Stimulated activated CD8-positive, alpha-beta memory T cell treated with anti-CD3 and anti-CD28 coated beads, Interleukin-12 subunit alpha, Interleukin-12 subunit beta, amount 100 ng/mL, for 24 hours (primary cell): Measurements from ENCODE around the gene TMEM132C.

Experiments
- DNase-seq: peaks from one replicate; pipeline ENCODE4 v3.0.0-alpha.2; 2020; ENCODE audit errors: extremely low read depth

The TMEM132C gene

GRCh38 chr12:128420163-128420562 lies 153.2 kb downstream of the TMEM132C start:
- DNase-seq: no peak

DNA sequence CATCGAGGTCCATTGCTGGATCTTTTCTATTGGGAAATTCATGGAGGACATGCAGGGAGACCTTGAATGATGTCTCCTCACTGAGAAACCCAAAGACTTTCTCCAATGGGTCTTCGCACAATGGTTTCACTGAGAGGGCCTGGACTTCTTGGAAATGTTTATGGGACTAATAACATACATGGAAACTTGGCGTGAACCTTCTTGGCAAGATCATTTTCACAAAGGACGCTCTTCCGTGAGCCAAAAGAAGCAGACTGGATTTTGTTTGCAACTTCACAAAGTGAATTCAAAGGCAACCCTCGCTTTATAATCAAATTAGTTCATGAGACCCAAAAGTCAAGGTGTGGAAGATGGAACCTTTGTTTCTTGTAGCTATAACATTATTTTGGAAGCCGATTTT lies 154.4 kb downstream of the TMEM132C start:
- DNase-seq: no peak

- no peak for DNase-seq
Observed at GRCh38 chr12:128423205-128423604, 156.2 kb downstream of the TMEM132C start.

DNA sequence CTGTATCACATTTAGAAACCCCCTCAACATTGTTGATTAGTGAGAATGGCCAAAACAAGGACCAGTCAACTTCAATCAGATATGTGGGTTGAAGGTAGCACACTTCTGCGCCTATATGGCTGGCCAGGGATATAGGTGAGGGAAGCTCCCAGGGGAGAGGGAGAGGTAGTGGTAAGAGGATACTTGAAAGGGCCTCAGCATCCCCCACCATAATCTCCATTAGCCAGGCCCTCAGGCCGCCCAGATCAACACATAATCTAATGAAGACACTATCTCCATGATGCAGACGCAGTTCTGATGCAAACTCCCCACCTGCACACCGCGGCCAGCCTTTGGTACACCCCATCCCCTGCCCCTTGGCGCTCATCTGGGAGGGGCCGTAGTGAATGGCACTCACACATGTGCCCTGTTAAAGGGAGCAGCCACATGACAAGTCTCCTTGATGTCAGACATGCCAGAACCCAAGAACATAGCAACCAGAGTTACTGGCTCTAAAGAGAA lies 158.0 kb downstream of the TMEM132C start:
- DNase-seq: no peak

DNA sequence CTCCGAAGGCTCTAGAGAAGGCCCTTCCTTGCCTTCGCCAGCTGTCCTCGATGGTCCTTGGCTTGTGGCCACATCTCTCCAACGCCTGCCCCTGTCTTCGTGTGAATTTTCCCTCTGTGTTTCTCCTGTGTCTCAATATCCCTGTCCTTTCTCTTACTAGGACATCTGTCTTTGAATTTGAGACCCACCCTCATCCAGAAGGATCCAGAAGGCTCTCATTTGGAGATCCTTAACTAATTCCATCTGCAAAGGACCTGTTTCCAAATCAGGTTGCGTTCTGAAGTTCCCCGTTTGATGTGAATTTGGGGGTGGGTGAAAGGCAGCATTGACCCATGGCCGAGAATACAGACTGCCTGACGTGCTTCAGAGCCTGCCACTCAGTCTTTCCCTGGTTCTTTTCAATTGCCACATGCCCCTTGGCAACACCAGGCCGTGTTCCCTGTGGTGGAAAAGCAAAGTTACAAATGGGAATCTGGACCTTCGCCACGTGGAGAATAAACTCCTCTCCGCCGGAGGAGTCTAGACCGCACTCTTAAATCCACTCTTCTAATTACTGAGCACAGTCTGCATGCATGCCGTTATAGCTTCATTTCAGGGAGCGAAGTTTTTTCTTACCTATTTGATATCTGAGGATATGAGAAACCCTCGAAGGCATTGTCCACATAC lies 158.8 kb downstream of the TMEM132C start:
- no peak for DNase-seq

DNA sequence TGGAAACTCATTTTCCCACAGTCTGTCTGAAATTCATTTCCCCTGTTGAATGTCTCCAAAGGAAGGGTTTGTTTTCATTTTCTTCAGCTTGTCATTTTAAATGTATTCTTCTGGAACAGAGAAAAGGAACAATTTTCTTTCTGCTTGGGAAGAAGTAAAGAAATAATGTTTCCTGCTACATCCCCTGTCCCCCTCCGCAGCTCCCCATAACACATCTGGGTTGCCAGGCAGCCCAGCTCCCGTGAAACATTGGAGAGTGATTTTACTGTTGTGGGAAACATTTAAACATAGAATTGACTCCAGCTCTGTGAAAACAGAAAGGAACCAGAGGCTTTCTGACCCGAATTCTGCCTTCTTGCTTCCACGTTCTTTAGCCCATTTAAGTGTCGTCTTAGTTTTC lies 159.5 kb downstream of the TMEM132C start:
- DNase-seq: no peak

GRCh38 chr12:128439796-128440195 lies 172.8 kb downstream of the TMEM132C start:
- DNase-seq: no peak

- no peak for DNase-seq
Observed at GRCh38 chr12:128442096-128442495, 175.1 kb downstream of the TMEM132C start.

DNA sequence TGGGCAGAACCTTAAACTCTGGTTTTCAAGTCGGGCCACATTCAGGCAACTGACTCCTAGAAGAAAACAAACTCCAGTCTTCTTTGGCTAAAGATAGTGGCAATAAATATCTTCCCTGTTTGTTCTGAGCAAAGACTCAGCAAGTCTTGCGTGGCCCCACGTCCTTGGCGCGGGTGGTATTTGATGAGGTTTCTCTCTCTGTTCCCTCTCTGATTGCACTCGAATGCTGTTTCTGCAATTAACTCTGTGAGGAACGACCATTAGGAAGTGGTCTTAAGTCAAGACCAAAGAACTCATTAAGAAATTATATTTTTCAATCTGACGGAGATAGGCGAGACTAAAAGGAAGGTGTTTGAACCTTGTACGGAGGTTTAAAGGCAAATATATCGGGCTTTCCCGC lies 177.6 kb downstream of the TMEM132C start:
- DNase-seq: no peak

DNA sequence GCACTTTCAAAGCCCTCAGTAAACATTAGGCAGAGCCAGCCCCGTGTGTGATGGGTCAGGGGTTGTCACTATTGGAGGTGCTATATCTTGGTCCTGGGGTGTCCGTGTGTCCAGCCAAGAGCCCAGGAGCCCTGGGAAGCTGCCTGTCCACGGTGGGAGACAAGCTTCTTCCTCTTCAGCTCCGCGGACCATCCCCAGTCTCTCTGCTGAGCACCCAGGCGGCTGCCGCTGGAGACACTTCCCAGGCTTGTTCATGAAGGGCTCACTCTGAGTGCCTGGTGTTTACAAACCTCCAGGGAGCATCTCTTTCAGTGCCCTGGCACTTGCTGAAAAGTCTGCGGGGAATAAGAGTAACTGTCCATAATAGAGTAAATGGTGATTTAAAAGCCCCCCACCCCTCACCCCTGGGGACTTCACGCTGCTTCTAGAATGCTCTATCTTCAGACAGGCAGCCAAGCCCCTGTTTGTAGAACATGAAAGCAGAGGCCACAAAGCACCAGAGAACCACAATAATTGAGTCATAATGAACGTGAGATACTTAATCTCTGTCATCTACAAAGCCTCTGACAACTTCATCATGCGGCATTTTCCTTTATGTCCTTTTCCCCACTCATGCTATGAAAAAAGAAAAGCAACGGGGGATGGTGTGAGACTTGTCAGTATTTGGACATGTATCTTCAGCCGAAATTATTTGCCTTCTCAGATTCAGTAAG lies 178.6 kb downstream of the TMEM132C start:
- DNase-seq: no peak

DNA sequence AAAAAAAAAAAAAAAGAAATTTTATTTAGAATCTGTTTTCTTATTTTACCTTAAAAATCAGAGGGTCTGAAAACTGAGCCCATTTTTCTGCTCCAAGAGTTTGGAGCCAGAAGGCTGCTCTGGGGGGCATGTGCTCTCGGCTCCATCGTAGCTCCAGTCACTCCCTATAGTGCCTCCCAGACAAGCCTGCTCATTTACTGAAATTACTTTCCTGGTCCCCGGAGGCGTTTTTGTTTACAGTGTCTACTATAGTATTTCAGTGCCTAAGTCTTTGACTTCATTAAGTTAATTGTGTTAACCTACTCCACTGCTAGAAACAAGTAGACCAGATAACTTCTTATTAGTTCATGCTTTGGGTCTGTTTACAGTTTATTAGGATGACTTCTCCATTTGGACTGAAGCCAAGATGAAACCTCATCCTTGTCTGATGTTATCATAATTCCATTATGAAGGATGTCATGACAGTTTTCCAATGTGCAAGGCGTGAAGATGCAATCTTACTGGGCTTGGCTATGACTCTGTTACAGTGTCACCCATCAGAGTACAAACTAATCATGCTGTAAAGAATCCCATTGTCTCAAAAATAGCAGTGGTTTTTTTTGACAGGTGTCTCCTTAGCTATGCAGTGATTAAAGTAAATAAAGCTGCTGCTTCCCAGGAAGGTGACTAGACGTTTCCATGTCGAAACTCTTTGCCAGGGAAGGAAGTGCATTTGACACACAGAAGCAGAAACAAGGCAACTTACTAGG lies 182.3 kb downstream of the TMEM132C start:
- DNase-seq: no peak

DNA sequence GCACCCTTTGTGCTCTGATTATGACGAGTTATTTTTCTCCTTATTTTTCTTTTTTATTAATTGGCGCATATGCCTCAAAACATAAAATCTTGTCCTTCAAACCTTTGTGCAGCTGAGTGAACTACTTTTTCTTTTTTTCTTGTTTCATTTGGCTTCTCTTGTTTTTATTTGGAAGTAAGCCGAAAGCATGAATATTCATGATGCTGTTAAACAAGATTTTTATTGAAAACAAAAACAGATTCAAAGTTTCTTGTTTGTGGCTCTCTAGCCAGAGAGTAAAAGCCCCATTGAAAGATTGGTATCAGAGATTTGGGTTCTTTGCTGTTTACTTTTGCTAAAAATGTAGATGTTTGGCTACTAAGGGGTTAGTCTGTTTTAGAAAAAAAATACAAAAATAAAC lies 183.8 kb downstream of the TMEM132C start:
- no peak for DNase-seq

- DNase-seq: no peak
Observed at GRCh38 chr12:128455851-128456250, 188.9 kb downstream of the TMEM132C start.

GRCh38 chr12:128456922-128457321 lies 190.0 kb downstream of the TMEM132C start:
- DNase-seq: no peak

DNA sequence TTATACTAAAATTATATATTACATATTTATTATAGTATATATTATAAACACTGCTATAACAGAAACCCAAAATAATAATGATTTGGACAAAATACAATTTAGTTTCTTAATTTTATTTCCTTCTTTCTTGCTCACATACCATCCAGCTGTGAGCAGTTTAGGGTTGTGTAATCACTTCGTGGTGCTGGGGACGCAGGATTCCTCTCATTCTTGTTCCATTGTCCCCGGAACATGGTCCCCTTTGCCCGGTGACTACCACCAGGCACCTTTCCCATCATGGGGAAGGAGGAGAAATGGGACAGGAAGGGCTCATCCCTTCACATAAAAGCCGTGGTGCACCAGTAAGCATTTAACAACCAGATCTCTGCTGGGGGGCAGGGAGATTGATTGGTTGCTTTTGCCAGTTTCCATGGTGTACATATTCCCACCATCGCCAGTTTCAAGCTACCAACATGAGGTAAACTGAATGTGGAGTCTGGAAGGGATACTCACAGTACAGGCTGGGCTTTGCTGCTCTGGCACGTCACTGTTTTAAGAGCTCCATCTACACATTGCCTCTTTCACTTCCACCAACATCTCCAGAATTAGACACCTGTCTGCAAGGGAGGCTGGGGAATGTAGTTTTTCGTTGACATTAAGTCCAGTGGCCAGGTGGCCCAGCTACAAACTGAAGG lies 191.5 kb downstream of the TMEM132C start:
- no peak for DNase-seq

GRCh38 chr12:128459067-128459466 lies 192.1 kb downstream of the TMEM132C start:
- DNase-seq: no peak

DNA sequence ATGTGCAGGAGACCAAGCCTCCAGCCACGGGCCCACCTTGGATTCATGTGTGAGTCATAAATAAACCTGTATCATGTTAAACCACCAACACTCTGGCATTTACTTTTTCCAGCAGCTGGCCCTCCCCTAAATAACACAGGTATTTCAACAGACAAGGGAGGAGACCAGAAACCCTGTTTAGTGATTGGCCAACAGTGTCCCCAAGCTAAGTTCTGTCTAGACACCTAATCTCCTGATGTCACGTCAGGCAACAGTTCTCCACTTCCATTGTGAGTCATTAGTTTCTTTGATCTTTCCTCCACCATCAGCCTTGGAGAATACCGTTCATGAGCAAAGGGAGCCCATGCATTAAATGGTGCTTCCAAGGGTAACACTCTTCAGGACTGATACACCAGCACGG lies 196.9 kb downstream of the TMEM132C start:
- DNase-seq: no peak

GRCh38 chr12:128467882-128468281 lies 200.9 kb downstream of the TMEM132C start:
- DNase-seq: no peak

DNA sequence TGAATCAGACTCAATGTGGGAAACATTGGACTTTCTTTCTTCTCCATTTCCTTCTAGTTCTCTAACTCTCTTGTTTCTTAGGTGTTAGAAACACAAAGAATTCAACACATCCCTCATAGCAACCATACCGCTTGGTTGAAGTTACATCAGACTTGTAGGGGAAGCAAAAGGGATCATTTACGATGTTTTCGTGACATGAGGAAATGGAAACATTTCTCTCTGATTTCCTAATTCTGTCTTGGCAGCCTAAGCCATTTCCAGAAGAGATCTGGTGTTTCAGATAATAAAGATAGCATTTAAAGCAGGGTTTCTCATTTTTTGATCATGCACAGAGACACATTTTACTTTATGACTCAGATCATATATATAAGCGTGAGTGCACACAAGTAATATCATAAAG lies 202.0 kb downstream of the TMEM132C start:
- no peak for DNase-seq

GRCh38 chr12:128471491-128471890 lies 204.5 kb downstream of the TMEM132C start:
- DNase-seq: no peak

DNA sequence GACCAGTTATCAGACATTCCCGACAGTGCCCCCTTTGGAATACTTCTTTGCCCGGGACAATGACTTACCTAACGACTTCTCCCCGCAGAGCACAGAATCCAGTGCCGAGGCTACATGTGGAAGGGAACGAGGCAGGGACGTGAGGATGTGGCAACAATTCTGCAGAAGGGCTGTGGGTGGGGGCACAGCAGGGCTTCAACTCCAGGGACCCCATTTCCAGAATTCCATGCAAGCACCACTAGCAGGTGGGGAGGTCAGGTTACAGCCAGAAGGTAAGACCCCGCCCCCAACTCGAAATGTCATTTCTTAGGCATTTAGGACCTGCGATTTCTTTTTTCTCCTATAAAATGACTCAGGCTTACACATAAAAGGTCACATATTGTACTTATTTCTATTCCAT lies 207.9 kb downstream of the TMEM132C start:
- DNase-seq: no peak

DNA sequence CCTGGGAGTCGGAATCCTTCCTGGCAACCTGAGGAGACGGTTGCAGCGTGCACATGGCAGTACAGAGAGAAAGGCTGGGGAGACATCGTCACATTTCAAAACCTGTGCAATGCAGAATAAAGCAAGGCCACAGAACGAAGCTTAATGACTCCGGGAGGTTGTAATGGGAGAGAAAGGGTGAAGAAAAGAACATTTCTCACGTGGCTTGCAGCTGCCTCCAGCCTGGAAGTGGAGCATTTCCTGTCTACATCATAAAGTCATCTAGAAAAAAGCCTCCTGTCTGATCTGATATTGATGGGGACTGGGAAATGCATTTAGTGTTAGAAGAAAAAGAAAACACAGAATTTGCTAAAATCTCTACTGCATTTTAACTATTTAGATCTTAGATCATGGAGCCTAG lies 209.3 kb downstream of the TMEM132C start:
- no peak for DNase-seq
